ENCODE data around the gene RFX7. TPM values are rescaled to one million over a fixed set of nuclear protein-coding genes. Genes with fewer than 3 reads are reported as not detected.

The RFX7 gene
- total and polyA plus RNA-seq, 9 donors: 3.0 to 19.5 (median 14.8) TPM

DNA sequence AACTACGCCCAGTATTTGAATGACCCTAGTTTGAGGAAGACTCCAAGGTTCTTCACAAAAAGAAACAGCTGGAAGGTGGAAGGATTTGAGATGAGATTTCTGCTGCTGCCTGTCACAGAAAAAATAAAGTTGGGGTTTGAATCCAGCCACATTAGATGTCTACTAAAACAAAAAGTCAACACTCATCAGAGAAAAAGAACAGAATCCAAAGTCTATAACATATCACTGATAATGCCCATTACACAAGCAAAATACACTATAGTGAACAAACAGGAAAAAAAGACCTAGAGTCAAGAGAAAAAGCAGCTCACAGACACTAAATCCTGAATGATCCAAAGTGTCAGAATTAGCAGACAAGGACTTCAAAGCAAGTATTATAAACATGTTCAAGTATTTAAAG, 56.0 kb downstream of the RFX7 start:
- intact Hi-C loops (cut with DNase I): no loop called here
- TF ChIP-seq POLR2A (IDR thresholded peaks at IDR 0.05): no peak
- TF ChIP-seq, protein P1, sequence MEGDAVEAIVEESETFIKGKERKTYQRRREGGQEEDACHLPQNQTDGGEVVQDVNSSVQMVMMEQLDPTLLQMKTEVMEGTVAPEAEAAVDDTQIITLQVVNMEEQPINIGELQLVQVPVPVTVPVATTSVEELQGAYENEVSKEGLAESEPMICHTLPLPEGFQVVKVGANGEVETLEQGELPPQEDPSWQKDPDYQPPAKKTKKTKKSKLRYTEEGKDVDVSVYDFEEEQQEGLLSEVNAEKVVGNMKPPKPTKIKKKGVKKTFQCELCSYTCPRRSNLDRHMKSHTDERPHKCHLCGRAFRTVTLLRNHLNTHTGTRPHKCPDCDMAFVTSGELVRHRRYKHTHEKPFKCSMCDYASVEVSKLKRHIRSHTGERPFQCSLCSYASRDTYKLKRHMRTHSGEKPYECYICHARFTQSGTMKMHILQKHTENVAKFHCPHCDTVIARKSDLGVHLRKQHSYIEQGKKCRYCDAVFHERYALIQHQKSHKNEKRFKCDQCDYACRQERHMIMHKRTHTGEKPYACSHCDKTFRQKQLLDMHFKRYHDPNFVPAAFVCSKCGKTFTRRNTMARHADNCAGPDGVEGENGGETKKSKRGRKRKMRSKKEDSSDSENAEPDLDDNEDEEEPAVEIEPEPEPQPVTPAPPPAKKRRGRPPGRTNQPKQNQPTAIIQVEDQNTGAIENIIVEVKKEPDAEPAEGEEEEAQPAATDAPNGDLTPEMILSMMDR (IDR thresholded peaks at IDR 0.05): no peak
- TF ChIP-seq EP300 (IDR thresholded peaks at IDR 0.05): no peak
- Histone ChIP-seq H3K4me3 (no peak overlapping the region), H3K27ac (no peak overlapping the region), H3K9me3 (no peaks in the 10 kb centered on the region), H3K36me3 (no peaks in the 10 kb centered on the region), H3K27me3 (no peaks in the 10 kb centered on the region), H3K4me1 (ENCODE audit: insufficient read depth) (peaks cover 2% of the 10 kb centered on the region)
- WGBS, 3 donors: 89 to 93% (median 92%) methylated on average over 1 of the region's 1 CpG
- DNase-seq: no peak

DNA sequence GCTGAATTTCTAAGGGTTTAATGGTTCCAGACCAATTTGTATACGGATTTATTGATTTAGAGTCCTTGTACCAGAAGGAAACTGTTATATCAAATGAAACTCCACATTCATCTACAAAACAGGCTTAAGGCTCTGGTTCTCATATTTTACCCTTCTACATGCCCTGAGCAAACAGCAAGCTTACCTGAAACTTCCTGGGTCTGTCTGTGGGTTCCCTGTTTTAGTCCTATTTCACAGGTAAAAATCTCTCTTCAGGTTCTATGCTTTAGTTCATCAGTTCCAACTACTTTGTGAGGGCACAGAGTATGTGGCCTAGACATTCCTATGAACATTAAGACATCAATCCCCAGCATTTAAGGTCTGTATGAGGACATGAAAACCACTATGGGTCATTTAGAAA, 57.7 kb downstream of the RFX7 start:
- H3K9me3 ChIP-seq: no peaks in the 10 kb centered on the region
- no peak for TF ChIP-seq EP300 (IDR thresholded peaks at IDR 0.05)
- no peak for TF ChIP-seq POLR2A (IDR thresholded peaks at IDR 0.05)
- TF ChIP-seq, protein P1 (IDR thresholded peaks at IDR 0.05): no peak
- H3K36me3 ChIP-seq: no peaks in the 10 kb centered on the region
- no peaks in the 10 kb centered on the region for H3K27me3 ChIP-seq
- no peak overlapping the region for H3K4me3 ChIP-seq
- H3K27ac ChIP-seq: no peak overlapping the region
- no peak for DNase-seq
- intact Hi-C loops (cut with DNase I): no loop called here
- 78 to 91% (median 86%) methylated on average over 1 of the region's 1 CpG for WGBS, 3 donors
- no peaks in the 10 kb centered on the region for H3K4me1 ChIP-seq (ENCODE audit: insufficient read depth)

- no peaks in the 10 kb centered on the region for H3K4me1 ChIP-seq (ENCODE audit: insufficient read depth)
- DNase-seq: no peak
- intact Hi-C loops (cut with DNase I): no loop called here
- no peaks in the 10 kb centered on the region for H3K36me3 ChIP-seq
- WGBS, 3 donors: 82 to 88% (median 85%) methylated on average over 3 of the region's 3 CpGs
- no peak overlapping the region for H3K27ac ChIP-seq
- no peaks in the 10 kb centered on the region for H3K9me3 ChIP-seq
- TF ChIP-seq, protein P1 (IDR thresholded peaks at IDR 0.05): no peak
- TF ChIP-seq EP300 (IDR thresholded peaks at IDR 0.05) (no peak), POLR2A (IDR thresholded peaks at IDR 0.05) (no peak)
- no peaks in the 10 kb centered on the region for H3K27me3 ChIP-seq
- H3K4me3 ChIP-seq: no peak overlapping the region
Observed at GRCh38 chr15:56184516-56184915, 59.2 kb downstream of the RFX7 start.

GRCh38 chr15:56180851-56181250, 62.8 kb downstream of the RFX7 start:
- TF ChIP-seq POLR2A (IDR thresholded peaks at IDR 0.05) (no peak), EP300 (IDR thresholded peaks at IDR 0.05) (no peak)
- TF ChIP-seq, protein P1 (IDR thresholded peaks at IDR 0.05): no peak

More at GRCh38 chr15:56180851-56181250, 62.8 kb downstream of the RFX7 start:
- H3K9me3 ChIP-seq: no peaks in the 10 kb centered on the region
- no peak for DNase-seq
- 95 to 96% (median 96%) methylated on average over 4 of the region's 4 CpGs for WGBS, 3 donors
- no peak overlapping the region for H3K27ac ChIP-seq
- no peak overlapping the region for H3K4me3 ChIP-seq
- intact Hi-C loops (cut with DNase I): no loop called here
- no peaks in the 10 kb centered on the region for H3K4me1 ChIP-seq (ENCODE audit: insufficient read depth)
- H3K27me3 ChIP-seq: no peaks in the 10 kb centered on the region
- no peaks in the 10 kb centered on the region for H3K36me3 ChIP-seq
